HG03469 (cell line): ENCODE measurements around the gene FANCC.
A peak's percentile ranks its signal among the peaks of the same experiment; 100 is the strongest.

Experiments
- ATAC-seq: cut with Tn5 transposase; IDR thresholded peaks from one replicate; pipeline ENCODE4 v1.9.1; 2021; ENCODE audit warnings: mild to moderate bottlenecking, moderate library complexity, moderate number of reproducible peaks; ENCODE audit not compliant: unreplicated experiment

Gene FANCC

DNA sequence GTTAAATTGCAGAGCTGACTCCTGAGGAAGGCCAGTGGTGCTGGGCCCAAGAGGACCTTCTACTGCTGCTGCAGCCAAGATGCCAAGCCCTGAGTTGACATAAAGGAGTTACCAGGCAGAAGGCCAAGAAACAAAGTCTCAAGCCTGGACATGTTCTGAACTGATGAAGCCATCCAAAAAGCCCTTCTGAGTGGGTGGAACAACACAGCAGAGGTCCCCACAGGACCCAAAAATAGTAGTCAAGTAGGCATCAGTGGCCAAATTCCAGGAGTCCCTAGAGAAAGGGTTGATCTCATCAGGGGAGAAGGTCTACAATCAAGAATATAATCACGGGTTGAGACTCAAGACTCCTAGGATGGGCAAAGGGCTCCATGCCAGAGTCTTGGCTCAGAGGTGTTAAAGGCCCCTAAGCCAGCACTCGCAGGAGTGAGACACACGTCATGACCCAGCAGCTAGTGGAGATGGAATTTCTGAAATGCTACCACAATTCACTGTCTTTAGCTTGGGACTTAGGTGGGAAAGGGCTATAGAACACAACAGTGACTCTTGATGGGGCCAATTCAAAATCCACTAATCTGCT, 119.7 kb downstream of the FANCC start:
- ATAC-seq: no peak

DNA sequence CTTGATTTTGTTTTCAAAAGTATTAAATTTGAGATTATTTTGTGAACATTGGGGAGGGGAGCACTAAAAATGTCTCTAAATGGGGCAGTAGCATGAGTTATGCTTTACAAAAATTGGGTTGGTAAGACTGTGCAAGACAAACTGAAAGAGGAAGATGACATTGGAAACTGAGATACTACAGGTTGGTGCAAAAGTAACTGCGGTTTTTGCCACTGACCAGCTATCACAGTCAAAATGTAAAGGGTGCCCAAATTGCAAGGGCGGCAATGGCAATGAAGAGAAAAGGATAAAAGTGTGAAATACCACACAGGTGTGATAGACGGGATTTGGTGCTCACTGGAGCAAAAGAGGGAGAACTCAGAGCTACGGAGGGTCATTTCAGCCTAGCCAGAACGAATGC, 124.0 kb downstream of the FANCC start:
- ATAC-seq: no peak

DNA sequence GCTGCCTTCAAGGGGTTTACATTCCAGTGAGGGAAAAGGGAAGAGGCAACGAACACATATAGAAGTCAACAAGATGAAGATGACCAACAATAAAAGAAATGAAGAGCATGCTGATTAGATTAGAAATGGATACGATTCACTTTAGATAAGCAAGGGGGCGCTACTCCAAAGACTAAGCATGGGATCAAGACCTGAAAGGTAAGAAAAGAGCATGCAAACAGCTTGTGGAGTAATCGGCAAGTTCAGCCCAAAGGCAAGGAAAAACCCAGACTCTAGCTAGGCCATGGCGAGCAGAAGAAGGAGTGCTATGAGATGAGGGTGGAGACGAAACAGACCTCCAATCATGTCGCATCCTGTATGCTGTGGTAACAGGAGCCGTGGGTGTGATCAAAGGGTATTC, 124.4 kb downstream of the FANCC start:
- ATAC-seq: no peak

DNA sequence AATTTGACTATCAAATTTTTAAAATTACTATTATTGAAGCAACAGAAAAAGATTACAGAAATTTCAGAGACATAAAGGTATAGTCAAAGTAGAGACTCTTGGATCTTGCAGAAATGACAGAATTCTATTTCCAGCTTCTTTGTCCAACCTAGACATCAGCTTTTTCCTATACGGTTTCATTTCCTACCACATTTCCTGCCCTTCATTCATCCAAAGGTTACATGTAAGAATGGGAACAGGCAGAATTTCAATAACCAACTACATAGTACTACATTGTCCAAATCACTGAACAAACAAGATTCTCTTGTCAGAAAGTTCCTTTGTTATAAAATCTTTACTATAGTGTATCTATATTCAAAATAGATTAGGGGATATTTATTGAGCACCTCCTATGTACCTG, 124.9 kb downstream of the FANCC start:
- ATAC-seq: no peak

DNA sequence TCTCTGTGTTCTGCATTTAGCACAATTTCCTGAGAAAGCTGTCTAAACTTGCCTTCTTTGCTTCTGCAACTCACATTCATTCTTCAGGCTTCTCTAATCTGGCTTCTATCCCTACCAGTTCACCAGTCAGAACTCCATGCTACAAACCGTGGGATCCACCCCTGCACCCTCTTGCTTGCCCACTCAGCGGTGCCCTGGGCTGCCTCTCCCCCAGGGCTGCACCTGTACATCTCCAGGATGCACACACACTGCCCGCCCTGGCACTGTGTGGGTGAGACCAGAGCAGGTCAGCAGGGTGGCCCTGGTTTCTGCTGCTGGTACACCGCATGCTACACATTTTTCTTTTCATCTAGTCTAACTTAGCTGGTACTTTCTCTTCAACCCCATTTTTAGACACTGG, 127.1 kb downstream of the FANCC start:
- no peak for ATAC-seq

DNA sequence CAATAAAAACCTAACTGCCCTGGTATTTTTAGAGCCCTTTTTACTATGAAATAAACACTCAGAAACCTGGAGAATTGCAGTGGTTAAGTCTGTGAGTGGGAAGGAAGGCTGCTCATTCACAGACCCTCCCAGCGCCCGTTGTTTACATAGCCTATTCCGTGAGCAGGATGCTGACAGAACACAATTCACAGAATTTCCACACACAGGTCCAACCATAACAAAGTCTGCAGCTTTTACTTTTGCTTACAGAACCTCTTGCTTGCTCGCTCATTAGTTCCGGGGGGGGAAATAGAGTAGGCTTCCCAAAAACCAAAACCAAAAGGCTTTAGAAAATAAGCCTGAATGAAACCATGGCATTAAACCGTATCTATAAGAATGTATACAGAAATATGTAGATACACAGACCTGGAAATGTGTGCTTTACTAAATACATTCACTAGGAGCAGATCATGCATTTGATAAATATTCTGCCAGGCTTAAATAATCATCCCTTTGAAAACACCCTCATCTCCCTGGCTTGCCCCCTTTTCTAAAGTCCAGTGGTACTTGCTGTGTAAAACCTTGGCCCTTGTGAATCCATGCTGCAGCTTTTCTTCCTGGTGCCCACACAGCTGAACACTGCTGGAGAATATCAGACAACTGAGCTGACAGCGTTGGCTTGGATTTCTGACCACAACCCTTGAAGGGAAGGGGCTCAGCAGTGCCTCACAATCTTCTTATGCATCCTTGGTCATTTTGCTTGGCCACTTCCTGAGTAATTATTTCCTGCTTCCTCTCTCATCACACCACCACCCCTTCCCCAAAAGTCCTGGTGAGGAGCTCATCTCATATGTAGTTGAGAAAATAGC, 128.0 kb downstream of the FANCC start:
- no peak for ATAC-seq

DNA sequence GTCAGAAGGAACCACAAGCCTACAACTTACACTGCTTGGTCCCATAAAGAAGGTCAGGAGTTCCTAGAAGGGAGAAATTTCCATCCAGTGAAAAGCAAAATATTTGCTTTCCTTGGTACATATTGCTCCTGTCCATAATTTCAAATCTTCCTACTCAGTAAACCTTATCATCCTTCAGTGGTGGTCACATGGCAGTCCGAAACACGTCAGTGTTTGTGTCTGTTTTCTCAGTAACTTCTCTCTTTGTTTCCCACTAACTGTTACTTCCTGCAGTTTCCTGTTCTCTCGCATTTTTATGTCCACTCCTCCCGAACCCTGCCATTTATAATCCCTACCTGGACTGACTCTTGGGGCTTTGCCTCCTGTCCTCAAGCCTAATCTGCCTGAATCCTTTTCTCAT, 129.1 kb downstream of the FANCC start:
- no peak for ATAC-seq

DNA sequence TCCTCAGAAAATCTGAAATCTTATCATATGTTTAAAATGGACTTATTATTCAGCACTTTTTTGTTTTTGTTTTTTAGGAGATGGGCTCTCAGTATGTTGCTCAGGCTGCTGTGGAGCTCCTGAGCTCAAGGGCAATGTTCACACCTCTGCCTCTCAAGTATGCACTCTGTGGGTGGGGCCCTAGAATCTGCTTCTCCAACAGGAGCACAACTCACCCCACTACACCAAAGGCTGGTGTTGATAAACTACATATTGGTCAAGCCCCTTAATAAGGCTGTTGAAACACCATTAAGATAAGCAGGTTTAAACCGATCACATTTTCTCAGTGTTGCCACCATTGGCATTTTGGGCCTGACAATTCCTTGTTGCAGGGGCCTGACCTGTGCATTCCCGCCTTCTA, 131.6 kb downstream of the FANCC start:
- ATAC-seq: no peak

DNA sequence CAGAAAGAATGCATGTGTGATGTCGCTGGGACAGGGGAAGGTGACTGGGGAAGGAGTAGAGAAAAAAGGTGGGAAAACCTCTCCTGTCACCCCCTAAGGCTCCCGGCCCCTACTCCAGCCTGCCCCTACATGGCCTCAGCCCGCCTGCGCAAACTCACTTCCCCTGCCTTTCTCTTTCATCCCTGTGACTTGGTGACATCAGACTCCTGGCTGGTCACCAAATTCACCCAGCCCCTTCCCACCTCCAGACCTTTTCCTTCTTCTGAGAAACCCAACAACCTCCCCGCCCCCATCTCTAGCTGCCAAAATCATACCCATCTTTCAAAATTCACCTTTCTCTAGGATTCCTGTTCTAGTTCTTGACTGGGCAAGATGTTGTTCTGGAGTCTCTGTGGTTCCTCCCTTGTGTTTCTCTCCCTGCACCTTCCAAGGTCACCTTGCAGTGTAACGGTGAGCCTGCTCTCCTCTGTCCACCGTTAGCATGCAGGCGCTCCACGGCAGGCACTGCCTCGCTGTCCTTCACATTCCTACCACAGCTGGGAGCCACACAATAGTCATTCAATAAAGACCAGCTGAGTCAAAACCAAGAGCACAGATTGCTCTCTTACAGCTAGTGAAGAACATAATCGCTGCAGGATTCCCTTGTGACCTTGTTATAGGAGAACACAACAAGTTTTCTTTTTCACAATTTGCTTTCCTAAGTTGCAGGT, 134.5 kb downstream of the FANCC start:
- no peak for ATAC-seq

DNA sequence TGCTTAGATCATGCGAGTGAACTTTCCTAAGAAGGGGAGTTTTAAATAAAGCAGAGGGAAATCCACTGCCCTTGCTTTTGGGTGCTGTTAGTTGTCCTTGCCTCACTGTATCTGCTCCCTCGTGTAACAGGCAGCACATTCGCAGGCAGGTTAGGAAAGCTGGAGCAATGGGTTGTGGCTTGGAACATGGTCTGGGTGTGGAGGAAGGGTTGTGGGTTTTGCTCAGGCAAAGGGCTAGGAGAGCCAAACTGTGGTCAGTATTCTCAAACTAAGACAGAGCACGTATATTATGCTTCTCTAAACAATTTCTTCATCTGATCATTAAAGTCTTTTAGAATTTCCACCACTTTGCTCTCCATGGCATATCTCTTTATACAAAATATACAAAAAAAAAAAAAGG, 135.7 kb downstream of the FANCC start:
- ATAC-seq: no peak

DNA sequence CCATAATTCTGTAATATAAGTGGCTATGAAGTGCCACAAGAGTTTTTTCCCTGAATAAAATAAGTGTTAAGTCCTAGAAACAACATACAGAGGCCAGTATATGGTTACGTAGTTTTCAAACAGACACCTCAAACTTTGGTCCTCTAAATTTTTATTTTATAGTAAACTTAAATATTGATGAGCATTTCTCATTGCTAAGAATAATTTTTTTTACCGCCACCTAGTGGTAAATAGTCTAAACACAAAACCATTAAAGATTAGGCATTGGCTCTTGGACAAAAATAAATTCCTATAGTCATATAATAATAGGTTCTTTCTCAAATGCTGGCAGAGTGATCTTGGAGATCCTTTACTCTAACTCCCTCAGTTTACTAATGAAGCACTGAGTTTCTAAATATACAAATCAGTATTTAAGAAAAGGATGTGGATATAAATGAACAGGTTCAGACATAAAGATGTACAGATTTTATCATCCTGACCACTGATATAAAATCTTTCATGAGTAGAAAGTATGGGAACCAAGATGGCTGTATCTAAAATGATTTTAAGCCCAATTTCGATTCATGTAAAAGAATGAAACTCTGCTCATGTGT, 136.2 kb downstream of the FANCC start:
- ATAC-seq: no peak

DNA sequence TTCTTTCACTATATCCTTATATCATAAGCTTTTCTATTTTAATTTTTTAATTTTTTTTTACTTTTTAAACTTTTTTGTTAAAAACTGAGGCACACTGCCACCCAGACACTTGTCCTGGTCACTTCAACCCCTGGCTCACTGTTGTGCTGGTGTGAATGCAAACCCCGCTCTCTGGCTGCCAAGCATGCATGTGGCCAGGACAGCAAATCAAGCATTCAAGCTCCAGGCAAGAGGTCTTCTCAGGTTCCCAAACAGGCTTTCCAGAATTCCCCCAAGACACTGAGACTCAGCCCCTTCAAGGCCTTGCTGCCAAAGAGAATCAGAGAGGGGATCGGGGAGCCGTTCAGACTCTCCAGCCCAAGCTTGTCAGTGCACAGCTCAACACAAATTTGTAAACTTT, 139.9 kb downstream of the FANCC start:
- no peak for ATAC-seq

DNA sequence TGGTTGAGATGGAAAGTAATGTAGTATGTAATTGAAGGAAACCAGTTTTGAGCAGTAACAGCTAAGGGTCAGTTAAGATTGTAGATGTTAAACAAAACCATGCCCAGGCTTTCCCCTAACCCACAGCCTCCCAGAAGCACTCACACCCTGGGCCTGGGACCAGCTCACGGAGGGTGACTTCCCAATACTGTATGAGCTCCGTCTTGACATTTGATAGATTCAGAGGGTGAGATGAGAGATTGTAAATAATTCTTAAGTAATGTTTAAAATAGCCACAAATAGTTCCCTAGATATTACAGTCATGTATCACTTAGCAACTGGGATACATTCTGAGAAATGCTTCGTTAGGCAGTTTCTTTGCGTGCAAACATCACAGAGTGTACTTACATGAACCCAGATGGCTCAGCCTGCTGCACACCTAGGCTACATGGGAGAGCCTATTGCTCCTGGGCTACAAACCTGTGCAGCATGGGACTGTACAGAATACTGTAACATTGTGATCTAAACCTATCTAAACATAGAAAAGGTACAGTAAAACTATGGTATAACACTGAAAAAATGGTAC, 140.7 kb downstream of the FANCC start:
- ATAC-seq: no peak

DNA sequence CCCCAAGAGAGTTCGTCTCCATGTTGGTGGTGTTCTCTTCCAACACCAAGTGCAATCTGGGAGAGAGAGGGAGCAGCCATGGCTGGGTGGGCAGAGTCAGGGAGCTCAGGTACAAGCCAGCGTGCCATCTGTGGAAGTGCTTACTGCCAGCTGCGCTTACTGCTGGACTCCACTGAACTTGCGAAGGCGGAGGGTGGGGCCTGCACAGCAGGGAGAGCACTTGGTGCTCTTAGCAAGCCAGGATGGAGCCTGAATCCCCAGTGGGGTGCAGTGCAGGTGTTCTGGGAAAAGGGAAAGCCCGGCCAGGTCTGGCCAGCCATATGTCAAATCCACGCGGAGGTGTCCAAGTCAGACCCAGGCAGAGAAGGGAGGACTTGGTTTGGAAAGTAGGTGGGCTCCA, 142.0 kb downstream of the FANCC start:
- ATAC-seq: no peak

DNA sequence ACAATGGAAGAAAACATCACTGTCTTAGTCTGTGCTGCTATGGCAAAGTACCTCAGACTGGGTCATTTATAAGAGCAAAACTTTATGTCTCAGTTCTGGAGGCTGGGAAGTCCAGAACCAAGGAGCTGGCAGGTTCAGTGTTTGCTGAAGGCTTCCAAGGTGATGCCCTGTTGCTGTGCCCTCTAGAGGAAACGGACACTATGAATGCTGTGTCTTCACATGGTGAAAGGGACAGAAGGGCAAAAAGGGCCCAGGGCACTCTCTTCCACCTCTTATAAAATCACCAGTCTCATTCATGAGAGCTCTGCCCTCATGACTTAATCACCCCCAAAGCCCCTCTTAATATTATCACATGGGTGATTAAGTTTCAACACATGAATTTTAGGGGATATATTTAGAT, 143.5 kb downstream of the FANCC start:
- no peak for ATAC-seq

DNA sequence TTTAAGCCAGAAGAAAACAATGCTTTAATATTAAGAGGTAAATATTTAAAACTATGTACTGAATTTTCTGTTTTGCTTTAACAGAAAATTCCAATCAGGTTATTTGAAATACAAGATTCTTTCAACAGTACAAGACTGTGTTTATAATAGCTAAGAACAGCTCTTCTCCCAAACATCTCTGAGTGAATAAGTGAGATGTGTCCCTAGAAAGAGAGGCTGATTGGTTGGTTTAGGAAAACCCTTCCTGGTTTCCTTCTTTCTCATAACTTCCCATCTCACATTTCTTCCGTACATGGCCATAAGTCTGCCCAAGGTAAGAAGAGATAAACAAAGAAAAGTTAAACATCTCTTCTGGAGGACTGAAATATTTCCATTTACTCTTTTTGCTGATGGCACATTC, 145.9 kb downstream of the FANCC start:
- ATAC-seq: no peak

DNA sequence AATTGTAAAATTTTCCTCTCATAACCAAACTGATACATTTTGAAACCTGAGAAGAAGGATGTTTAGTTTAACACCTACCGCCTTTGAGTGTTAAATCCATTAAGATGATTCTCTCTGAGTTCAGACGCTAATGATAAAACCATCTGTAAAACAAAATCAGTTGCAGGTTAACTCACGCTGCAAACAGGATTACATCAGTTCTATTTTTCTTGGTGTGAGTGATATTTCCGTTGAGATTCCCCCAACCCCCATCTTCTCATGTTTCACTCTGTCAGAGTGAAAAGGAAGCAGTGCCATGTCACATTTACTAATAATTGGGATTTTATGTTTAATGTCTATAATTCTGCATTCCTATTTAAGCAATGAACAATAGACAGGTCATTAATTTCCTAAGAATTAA, 146.5 kb downstream of the FANCC start:
- ATAC-seq: no peak

DNA sequence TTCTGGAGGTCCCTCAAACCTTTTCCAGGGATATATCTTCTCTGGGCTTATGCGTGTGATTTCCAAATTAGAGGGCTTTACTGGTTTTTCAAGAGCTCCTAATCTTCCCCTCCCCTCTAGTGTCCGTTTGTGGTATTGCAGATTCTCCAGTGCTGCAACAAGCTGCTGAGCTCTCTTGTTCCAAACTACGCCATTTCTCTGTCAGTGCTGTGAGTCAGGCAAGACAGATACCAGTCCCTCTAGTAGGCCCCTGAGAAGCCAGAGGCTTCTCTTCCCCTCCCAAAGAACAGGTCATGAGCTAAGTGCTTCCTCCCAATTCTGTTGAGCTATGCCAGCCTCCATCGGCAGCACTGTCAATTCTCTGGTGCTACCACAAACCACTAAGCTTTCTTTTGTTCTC, 149.5 kb downstream of the FANCC start:
- ATAC-seq: no peak

DNA sequence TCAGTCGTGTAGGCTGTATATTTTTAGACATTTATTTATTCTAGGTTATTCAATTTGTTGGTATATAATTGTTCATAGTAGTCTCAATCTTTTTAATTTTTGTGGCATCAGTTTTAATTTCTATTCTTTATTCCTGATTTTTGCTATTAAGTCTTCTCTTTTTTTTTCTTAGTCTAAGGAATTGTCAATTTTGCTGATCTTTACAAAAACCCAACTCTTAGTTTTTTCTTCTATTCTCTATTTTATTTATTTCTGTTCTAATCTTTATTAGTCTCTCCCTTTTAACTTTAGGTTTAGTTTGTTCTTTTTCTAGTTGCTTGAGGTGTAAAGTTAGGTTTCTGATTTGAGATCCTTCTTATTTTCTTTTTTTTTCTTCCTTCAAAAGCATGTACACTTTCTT, 152.5 kb downstream of the FANCC start:
- no peak for ATAC-seq

DNA sequence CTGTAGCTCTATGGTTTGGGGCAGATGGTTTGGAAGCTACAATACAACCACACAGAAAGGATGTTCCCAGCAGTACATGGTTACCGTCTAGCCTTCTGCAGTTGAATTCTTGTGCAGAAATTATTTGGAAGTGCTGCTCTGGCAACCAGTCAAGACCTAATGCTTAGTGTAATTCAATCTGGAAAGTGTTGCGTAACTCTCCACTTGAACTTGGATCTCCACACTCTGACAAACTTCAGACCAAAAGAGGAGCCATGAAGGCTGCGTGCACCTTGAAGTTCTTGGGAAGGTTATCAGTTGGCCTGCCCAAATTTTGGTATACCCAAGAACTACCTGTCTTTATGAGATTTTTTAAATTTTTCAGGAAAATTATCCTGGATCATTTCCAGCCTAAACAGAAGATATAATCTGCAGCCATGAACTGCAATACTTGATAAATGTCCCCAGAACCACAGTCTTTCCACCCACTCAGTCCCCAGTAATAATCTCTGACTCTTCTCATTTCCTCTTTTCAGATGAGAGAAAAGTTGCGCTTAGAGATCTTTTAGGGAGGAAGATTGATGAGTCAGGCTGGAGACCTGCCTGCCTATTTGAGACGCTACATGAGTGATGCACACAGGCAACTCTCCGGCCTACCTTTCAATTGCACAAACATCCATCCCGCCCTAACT, 159.9 kb downstream of the FANCC start:
- peak; percentile 82 for ATAC-seq

DNA sequence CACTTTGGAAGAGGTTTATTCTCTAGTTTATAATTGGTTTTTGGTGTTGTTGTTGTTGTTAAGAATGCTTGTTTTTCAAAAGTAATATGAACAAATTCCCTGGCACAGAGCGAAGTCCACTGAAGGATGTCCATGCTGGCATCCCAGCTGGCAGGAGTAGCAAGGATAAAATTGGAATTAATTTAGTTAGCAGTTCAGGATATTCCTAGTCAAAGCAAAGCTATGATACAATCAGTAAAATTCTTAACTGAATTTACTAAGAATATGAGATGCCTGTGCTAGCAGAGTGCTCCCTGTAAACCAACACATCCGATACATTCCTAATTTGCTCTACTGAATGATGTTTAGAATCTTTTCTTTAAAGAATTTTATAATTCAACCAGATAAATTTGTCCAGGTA, 161.4 kb downstream of the FANCC start:
- ATAC-seq: no peak
